H9 (cell line): ENCODE results near the gene CERS6. TPM values are rescaled to one million over a fixed set of nuclear protein-coding genes. Genes with fewer than 3 reads are reported as not detected.

Source experiments
- DNase-seq: peaks from one replicate; pipeline ENCODE4 v3.0.0-alpha.2; 2017
- H2AFZ ChIP-seq: one replicate; pipeline ENCODE4 v1.6.1; 2013; ENCODE audit warnings: mild to moderate bottlenecking, low read length, control low read depth, moderate library complexity
- H2AK5ac ChIP-seq: 2 replicates; pipeline ENCODE4 v1.6.1; 2013; ENCODE audit warnings: low read length, control low read depth, mixed read lengths; ENCODE audit not compliant: insufficient read length
- H2BK120ac ChIP-seq: one replicate; pipeline ENCODE4 v1.6.1; 2013; ENCODE audit warnings: low read depth, mild to moderate bottlenecking, low read length, control low read depth, inconsistent platforms; ENCODE audit not compliant: poor library complexity, severe bottlenecking
- H2BK12ac ChIP-seq: 2 replicates; pipeline ENCODE4 v1.6.1; 2013; ENCODE audit warnings: low read length, control low read depth, mixed read lengths, low read depth; ENCODE audit not compliant: insufficient read length
- H2BK15ac ChIP-seq: 2 replicates; pipeline ENCODE4 v1.6.1; 2013; ENCODE audit warnings: low read depth, low read length, control low read depth
- H2BK20ac ChIP-seq: one replicate; pipeline ENCODE4 v1.6.1; 2013; ENCODE audit warnings: low read depth, mild to moderate bottlenecking, low read length, control low read depth, inconsistent platforms; ENCODE audit not compliant: poor library complexity, severe bottlenecking
- H2BK5ac ChIP-seq: 2 replicates; pipeline ENCODE4 v1.6.1; 2013; ENCODE audit warnings: low read length, control low read depth, mixed read lengths; ENCODE audit not compliant: insufficient read length
- H3K14ac ChIP-seq: 2 replicates; pipeline ENCODE4 v1.6.1; 2013; ENCODE audit warnings: low read length, control low read depth; ENCODE audit not compliant: insufficient read depth
- H3K18ac ChIP-seq: 2 replicates; pipeline ENCODE4 v1.6.1; 2013; ENCODE audit warnings: low read depth, mild to moderate bottlenecking, mixed read lengths, low read length, control low read depth; ENCODE audit not compliant: insufficient read length
- H3K23ac ChIP-seq: 2 replicates; pipeline ENCODE4 v1.6.1; 2013; ENCODE audit warnings: low read length, control low read depth, mixed read lengths, low read depth; ENCODE audit not compliant: insufficient read length
- H3K23me2 ChIP-seq: 2 replicates; pipeline ENCODE4 v1.6.1; 2013; ENCODE audit warnings: low read depth, mild to moderate bottlenecking, mixed read lengths, low read length, control low read depth; ENCODE audit not compliant: insufficient read length, poor library complexity, severe bottlenecking
- H3K27ac ChIP-seq: 2 replicates; pipeline ENCODE4 v1.5.1; 2013; ENCODE audit warnings: low read length, control low read depth, mixed read lengths, low read depth; ENCODE audit not compliant: insufficient read length
- H3K27me3 ChIP-seq: 2 replicates; pipeline ENCODE4 v1.6.1; 2013; ENCODE audit warnings: low read length, control low read depth, inconsistent platforms; ENCODE audit not compliant: insufficient read depth
- H3K4ac ChIP-seq: 2 replicates; pipeline ENCODE4 v1.6.1; 2013; ENCODE audit warnings: low read depth, mild to moderate bottlenecking, control low read depth, inconsistent platforms, low read length, moderate library complexity
- H3K4me1 ChIP-seq: 2 replicates; pipeline ENCODE4 v1.6.1; 2013; ENCODE audit warnings: low read length, control low read depth, inconsistent platforms; ENCODE audit not compliant: insufficient read depth
- H3K4me2 ChIP-seq: 2 replicates; pipeline ENCODE4 v1.6.1; 2013; ENCODE audit warnings: low read length, control low read depth, mixed read lengths; ENCODE audit not compliant: insufficient read length, insufficient read depth
- H3K56ac ChIP-seq: 2 replicates; pipeline ENCODE4 v1.6.1; 2013; ENCODE audit warnings: low read depth, mild to moderate bottlenecking, mixed read lengths, low read length, control low read depth; ENCODE audit not compliant: insufficient read length
- H3K79me1 ChIP-seq: 2 replicates; pipeline ENCODE4 v1.6.1; 2013; ENCODE audit warnings: low read depth, mild to moderate bottlenecking, moderate library complexity, low read length, control low read depth, inconsistent platforms; ENCODE audit not compliant: insufficient read depth, poor library complexity, severe bottlenecking
- H3K79me2 ChIP-seq: 2 replicates; pipeline ENCODE4 v1.6.1; 2013; ENCODE audit warnings: low read length, control low read depth, inconsistent platforms; ENCODE audit not compliant: insufficient read depth
- H3K9ac ChIP-seq: 2 replicates; pipeline ENCODE4 v1.6.1; 2013; ENCODE audit warnings: low read length, control low read depth, mixed read lengths; ENCODE audit not compliant: insufficient read length; ENCODE audit errors: extremely low read depth
- H3K9me3 ChIP-seq: one replicate; pipeline ENCODE4 v1.6.1; 2013; ENCODE audit warnings: low read depth, low read length, inconsistent platforms; ENCODE audit not compliant: control insufficient read depth
- H3T11ph ChIP-seq: one replicate; pipeline ENCODE4 v1.6.1; 2013; ENCODE audit warnings: mild to moderate bottlenecking, low read length, control low read depth, inconsistent platforms
- H4K20me1 ChIP-seq: one replicate; pipeline ENCODE4 v1.6.1; 2013; ENCODE audit not compliant: control insufficient read depth, insufficient read length, insufficient read depth
- H4K5ac ChIP-seq: 2 replicates; pipeline ENCODE4 v1.6.1; 2013; ENCODE audit warnings: low read depth, mild to moderate bottlenecking, mixed read lengths, low read length, control low read depth; ENCODE audit not compliant: insufficient read length
- H4K8ac ChIP-seq: replicated peaks from 2 replicates; pipeline ENCODE4 v1.6.1; 2013; ENCODE audit warnings: low read length, control low read depth, mixed read lengths, low read depth; ENCODE audit not compliant: insufficient read length
- H4K91ac ChIP-seq: 2 replicates; pipeline ENCODE4 v1.6.1; 2013; ENCODE audit warnings: low read depth, mild to moderate bottlenecking, moderate library complexity, mixed read lengths, low read length, control low read depth; ENCODE audit not compliant: insufficient read length
- H3K27ac Mint-ChIP-seq, 3 experiments: 2 replicates in 2 of 3; 3 replicates in 1 of 3; pipeline ENCODE4 v1.8.0; 2020 to 2021; ENCODE audit warnings: mixed read lengths in 3 of 3, mild to moderate bottlenecking in 1 of 3, moderate library complexity in 1 of 3
- H3K27me3 Mint-ChIP-seq: 2 replicates; pipeline ENCODE4 v1.8.0; 2021; ENCODE audit warnings: low read depth, mild to moderate bottlenecking, moderate library complexity, mixed read lengths
- H3K36me3 Mint-ChIP-seq, 3 experiments: 2 replicates in 2 of 3; 3 replicates in 1 of 3; pipeline ENCODE4 v1.8.0; 2020 to 2021; ENCODE audit warnings: low read depth in 3 of 3, mixed read lengths in 3 of 3; ENCODE audit not compliant: insufficient read depth in 1 of 3
- H3K4me1 Mint-ChIP-seq, 2 experiments: 2 replicates each; pipeline ENCODE4 v1.8.0; 2020; ENCODE audit warnings: mixed read lengths in 2 of 2
- H3K4me3 Mint-ChIP-seq, 2 experiments: 2 replicates in 1 of 2; 3 replicates in 1 of 2; pipeline ENCODE4 v1.8.0; 2020 to 2021; ENCODE audit warnings: mild to moderate bottlenecking in 2 of 2, mixed read lengths in 2 of 2, moderate library complexity in 1 of 2
- H3K9me3 Mint-ChIP-seq, 2 experiments: 2 replicates in 1 of 2; 3 replicates in 1 of 2; pipeline ENCODE4 v1.8.0; 2020; ENCODE audit warnings: mild to moderate bottlenecking in 2 of 2, mixed read lengths in 2 of 2, moderate library complexity in 1 of 2
- CTCF ChIP-seq: fragments of 200-600 bp; sonication (generic); conservative IDR thresholded peaks from 3 replicates; pipeline ENCODE4 v1.8.0; 2021; ENCODE audit warnings: antibody characterized with exemption, mild to moderate bottlenecking
- WGBS: extraction: QIAGEN DNeasy Blood & Tissue Kit; methylation state at CpG from one replicate; pipeline ENCODE4 v1.1.7; 2013; ENCODE audit warnings: missing lambda C conversion rate, low lambda C conversion rate, mixed read lengths; ENCODE audit not compliant: insufficient read length; ENCODE audit errors: extremely low coverage; 5-methylcytosine and 5-hydroxymethylcytosine counted together
- microRNA-seq: library from miRNA; unstranded; fragments of <30 nt; microRNA quantifications from one replicate; pipeline ENCODE4, GENCODE V29; 2020; ENCODE audit warnings: borderline microRNAs expressed
- total RNA-seq: library from RNA; stranded (reverse); gene quantifications from 2 replicates; pipeline ENCODE4 v1.2.1, GENCODE V29; 2021

CERS6 gene
- total RNA-seq, 1 experiment from 2014 or later = 17.7 TPM

GRCh38 chr2:168821992-168822391, 365.9 kb downstream of the CERS6 start:
- no peak for TF ChIP-seq CTCF
- Mint-ChIP-seq H3K27me3 (no peaks in the 10 kb centered on the region; the same call in 1 of the 2 replicates), H3K9me3 (no peaks in the 10 kb centered on the region), H3K27ac (no peak overlapping the region), H3K4me3 (no peak overlapping the region), H3K36me3 (no peaks in the 10 kb centered on the region), H3K4me1 (peaks cover 0 to 5% of the 10 kb centered on the region in 2 experiments; a peak in 1 of 4 replicates)
- H3K79me1 ChIP-seq = no peaks in the 10 kb centered on the region
- H3T11ph ChIP-seq = no peak overlapping the region
- H4K91ac ChIP-seq = no peak overlapping the region
- H3K27me3 ChIP-seq = no peaks in the 10 kb centered on the region
- WGBS = no CpG with 5 or more reads among the region's 1 CpG
- H2BK12ac ChIP-seq = no peak overlapping the region
- no peak overlapping the region for H2BK5ac ChIP-seq
- no peak overlapping the region for H2BK20ac ChIP-seq
- no peak overlapping the region for H3K4ac ChIP-seq
- no peaks in the 10 kb centered on the region for H3K4me1 ChIP-seq
- no peak overlapping the region for H2BK120ac ChIP-seq
- H3K4me2 ChIP-seq = no peak overlapping the region
- no peak overlapping the region for H3K23ac ChIP-seq
- no peak overlapping the region for H2BK15ac ChIP-seq
- H4K20me1 ChIP-seq = no peaks in the 10 kb centered on the region
- H3K23me2 ChIP-seq = no peaks in the 10 kb centered on the region
- no peak for DNase-seq
- no peak overlapping the region for H3K27ac ChIP-seq
- H2AFZ ChIP-seq = no peak overlapping the region
- H4K5ac ChIP-seq = no peak overlapping the region
- no peak overlapping the region for H3K56ac ChIP-seq
- no peak overlapping the region for H3K18ac ChIP-seq
- no peaks in the 10 kb centered on the region for H3K79me2 ChIP-seq
- no peak overlapping the region for H3K9ac ChIP-seq
- no peak overlapping the region for H4K8ac ChIP-seq
- H3K14ac ChIP-seq = no peak overlapping the region
- no peaks in the 10 kb centered on the region for H3K9me3 ChIP-seq
- no peak overlapping the region for H2AK5ac ChIP-seq

Small RNA genes within 50 kb of the gene (microRNA-seq; reads per million reads assigned to microRNA genes)
- gene MIR4774 = not detected

Other genes with a start within 250 kb of the CERS6 start
- gene STK39, start 208.7 kb upstream of the CERS6 start, total RNA-seq = 22.1 and 22.7 TPM in 2 replicates